Skeletal muscle satellite cell (primary cell): ENCODE measurements around the gene LCE1E.

ENCODE experiments used
- H3K27me3 ChIP-seq: 2 replicates; pipeline ENCODE4 v1.7.0; 2013; ENCODE audit warnings: low read length; ENCODE audit not compliant: control insufficient read depth, insufficient read depth
- H3K36me3 ChIP-seq: 2 replicates; pipeline ENCODE4 v1.7.0; 2013; ENCODE audit warnings: mild to moderate bottlenecking, control low read depth, low read length; ENCODE audit not compliant: insufficient read depth
- H3K4me1 ChIP-seq: 2 replicates; pipeline ENCODE4 v1.7.0; 2013; ENCODE audit warnings: low read length; ENCODE audit not compliant: control insufficient read depth, insufficient read depth
- H3K4me2 ChIP-seq: 2 replicates; pipeline ENCODE4 v1.7.0; 2013; ENCODE audit warnings: mild to moderate bottlenecking, low read length
- H3K4me3 ChIP-seq: 2 replicates; pipeline ENCODE4 v1.7.0; 2013; ENCODE audit warnings: low read length
- H3K9ac ChIP-seq: 2 replicates; pipeline ENCODE4 v1.7.0; 2013; ENCODE audit warnings: mild to moderate bottlenecking, low read depth, low read length, moderate library complexity
- H3K9me3 ChIP-seq: replicated peaks from 2 replicates; pipeline ENCODE4 v1.7.0; 2013; ENCODE audit warnings: mild to moderate bottlenecking, control low read depth, low read length

Gene LCE1E

DNA sequence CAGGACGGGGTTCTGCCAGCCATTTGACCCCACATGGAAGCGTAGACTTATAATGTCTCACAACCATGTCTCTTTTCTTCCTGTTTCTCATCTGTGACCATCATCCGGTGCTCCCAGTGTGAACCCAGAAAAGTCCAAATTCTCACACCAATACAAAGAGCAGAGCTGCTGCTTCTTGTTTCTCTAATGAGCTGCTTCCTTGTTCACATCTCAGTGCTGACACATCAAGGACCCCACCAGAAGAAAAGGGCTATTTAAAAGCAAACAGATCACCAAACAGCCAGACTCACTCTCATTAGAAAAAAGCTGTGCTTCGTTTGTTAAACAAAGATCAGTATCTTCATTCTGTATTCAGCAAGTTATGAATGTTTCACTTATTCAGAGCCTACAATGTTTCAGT, 9.6 kb downstream of the LCE1E start:
- Histone ChIP-seq H3K27me3 (no peaks in the 10 kb centered on the region), H3K4me2 (no peak overlapping the region), H3K9ac (no peak overlapping the region), H3K4me3 (no peak overlapping the region), H3K4me1 (no peaks in the 10 kb centered on the region), H3K36me3 (no peaks in the 10 kb centered on the region), H3K9me3 (no peaks in the 10 kb centered on the region)

DNA sequence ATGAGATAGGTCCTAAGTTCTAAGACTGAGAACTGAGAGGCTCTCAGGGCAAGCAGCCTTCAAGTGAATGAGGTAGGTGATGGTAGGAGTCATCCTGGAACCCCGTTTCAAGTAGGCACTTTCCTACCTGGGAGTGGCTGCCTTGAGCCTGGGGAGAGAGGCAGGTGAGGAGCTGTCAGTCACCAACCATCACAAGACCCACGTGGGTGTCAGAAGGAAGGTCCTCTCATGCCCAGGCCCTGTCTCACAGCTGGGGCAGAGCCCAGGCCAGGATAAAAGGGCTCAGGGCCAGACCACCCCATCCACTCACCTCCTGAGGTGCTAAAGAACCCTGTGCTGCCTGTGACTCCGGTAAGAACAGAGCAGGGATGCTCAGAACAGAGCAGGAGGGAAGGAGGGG, 10.4 kb downstream of the LCE1E start, which contains the start of gene LCE1D:
TSS of gene LCE1D (plus strand) at position 301 of the 400 bp plus-strand sequence. CDS start 1,074 bp downstream, outside the sequence.
- Histone ChIP-seq H3K27me3 (no peaks in the 10 kb centered on the region), H3K4me1 (no peaks in the 10 kb centered on the region), H3K4me3 (no peak within 1 kb of the TSS), H3K4me2 (no peak within 1 kb of the TSS), H3K9ac (no peak within 1 kb of the TSS), H3K9me3 (no peaks in the 10 kb centered on the region), H3K36me3 (no peaks in the 10 kb centered on the region)

DNA sequence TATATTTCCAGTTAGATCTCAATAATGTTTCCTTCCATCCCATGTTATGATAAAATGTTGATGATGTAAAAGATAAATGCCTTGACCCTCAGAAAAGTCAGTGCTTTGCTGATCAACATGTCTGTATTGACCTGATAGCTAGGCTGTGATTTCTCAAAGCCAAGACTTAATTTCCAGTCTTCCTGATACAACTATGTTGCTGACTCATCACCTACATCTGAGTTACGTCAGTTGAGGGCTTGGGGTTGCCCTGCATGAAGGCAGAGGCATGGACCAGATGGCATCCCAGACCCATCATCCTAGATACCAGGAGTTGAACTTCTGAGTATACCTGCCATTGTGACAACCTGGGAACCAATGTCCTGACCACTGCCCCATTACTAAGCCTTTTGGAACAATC, 15.3 kb downstream of the LCE1E start:
- H3K36me3 ChIP-seq = no peaks in the 10 kb centered on the region
- H3K27me3 ChIP-seq = peaks cover 5% of the 10 kb centered on the region
- no peak overlapping the region for H3K4me3 ChIP-seq
- H3K9me3 ChIP-seq = no peaks in the 10 kb centered on the region
- no peak overlapping the region for H3K4me2 ChIP-seq
- no peak overlapping the region for H3K9ac ChIP-seq
- no peaks in the 10 kb centered on the region for H3K4me1 ChIP-seq

DNA sequence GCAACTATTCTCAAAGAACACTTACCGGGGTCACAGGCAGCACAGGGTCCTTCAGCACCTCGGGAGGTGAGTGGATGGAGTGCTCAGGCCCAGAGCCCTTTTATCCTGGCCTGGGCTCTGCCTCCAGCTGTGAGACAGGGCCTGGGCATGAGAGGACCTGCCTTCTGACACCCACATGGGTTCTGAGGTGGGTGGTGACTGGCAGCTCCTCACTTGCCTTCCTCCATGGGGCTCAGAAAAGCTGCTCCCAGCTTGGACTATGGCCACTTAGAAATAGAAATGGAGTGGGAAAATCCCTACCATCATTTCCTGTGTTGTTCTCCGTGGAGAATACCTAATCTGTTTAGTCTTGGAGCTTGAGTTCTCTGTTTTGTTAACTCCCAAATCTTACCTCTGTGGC, 20.5 kb downstream of the LCE1E start, which contains the start of gene LCE1C:
TSS of gene LCE1C (minus strand) at position 76 of the 400 bp plus-strand sequence. CDS start 1,173 bp downstream, outside the sequence.
- Histone ChIP-seq H3K4me1 (no peaks in the 10 kb centered on the region), H3K4me2 (no peak within 1 kb of the TSS), H3K27me3 (peaks cover 5% of the 10 kb centered on the region), H3K9ac (no peak within 1 kb of the TSS), H3K36me3 (no peaks in the 10 kb centered on the region), H3K9me3 (no peaks in the 10 kb centered on the region), H3K4me3 (no peak within 1 kb of the TSS)

DNA sequence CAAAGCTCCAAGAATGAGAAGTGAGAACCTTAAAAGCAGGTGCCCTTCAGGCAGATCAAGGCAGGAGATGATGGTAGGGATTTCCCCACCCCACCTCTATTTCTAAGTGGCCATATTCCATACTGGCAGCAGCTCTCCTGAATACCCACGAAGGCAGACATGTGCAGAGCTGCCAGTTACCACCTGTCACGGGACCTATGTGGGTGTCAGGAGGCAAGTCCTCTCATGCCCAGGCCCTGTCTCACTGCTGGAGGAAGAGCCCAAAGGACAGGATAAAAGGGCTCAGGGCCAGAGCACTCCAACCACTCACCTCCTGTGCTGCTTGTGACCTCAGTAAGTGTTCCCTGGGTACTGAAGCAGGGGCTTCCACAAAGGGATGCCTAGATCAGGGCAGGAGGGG, 25.0 kb downstream of the LCE1E start:
- no peak overlapping the region for H3K9ac ChIP-seq
- no peaks in the 10 kb centered on the region for H3K4me1 ChIP-seq
- H3K9me3 ChIP-seq = no peaks in the 10 kb centered on the region
- peaks cover 2% of the 10 kb centered on the region for H3K27me3 ChIP-seq
- no peaks in the 10 kb centered on the region for H3K36me3 ChIP-seq
- H3K4me2 ChIP-seq = no peak overlapping the region
- no peak overlapping the region for H3K4me3 ChIP-seq

DNA sequence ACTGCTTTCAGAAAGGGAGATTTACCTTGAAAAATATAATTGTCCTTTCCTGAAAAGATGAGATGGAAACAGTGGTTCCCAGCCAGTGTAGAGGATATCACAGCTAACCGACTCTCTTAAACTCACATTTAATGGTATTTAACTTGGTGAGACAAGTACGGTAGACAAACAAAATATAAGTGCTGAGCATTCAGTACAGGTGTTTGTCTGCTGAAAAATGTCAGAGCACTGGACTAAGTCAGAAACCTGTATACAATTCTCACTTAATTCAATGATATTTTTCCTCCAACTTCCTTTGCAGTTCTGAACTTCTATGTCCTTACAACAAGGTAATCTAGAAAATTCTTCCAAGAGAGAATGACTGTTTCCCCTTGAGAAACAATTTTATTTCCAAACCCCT, 25.6 kb downstream of the LCE1E start, which contains the start of gene LCE1B:
TSS of gene LCE1B (plus strand) at position 301 of the 400 bp plus-strand sequence. CDS start 476 bp downstream, outside the sequence.
- no peaks in the 10 kb centered on the region for H3K9me3 ChIP-seq
- H3K9ac ChIP-seq = no peak within 1 kb of the TSS
- no peaks in the 10 kb centered on the region for H3K36me3 ChIP-seq
- H3K4me1 ChIP-seq = no peaks in the 10 kb centered on the region
- H3K27me3 ChIP-seq = no peaks in the 10 kb centered on the region
- H3K4me2 ChIP-seq = no peak within 1 kb of the TSS
- no peak within 1 kb of the TSS for H3K4me3 ChIP-seq

DNA sequence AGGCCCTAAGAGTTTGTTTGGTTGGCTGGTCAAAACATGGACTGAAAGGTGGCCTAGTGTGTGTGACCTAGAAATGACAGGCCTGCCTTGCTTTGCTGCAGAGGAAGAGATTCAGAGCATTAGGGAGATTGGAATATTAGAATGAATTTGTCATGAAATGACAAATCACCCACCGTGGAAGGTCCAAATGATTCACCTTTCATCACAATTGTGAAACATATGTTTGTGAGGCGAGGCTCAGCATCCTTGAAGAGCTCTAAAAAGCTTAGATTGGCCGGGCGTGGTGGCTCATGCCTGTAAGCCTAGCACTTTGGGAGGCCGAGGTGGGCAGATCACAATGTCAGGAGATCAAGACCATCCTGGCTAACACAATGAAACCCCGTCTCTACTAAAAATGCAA, 31.3 kb downstream of the LCE1E start:
- no peaks in the 10 kb centered on the region for H3K4me1 ChIP-seq
- no peak overlapping the region for H3K9ac ChIP-seq
- H3K4me3 ChIP-seq = no peak overlapping the region
- H3K9me3 ChIP-seq = no peaks in the 10 kb centered on the region
- no peak overlapping the region for H3K4me2 ChIP-seq
- no peaks in the 10 kb centered on the region for H3K27me3 ChIP-seq
- H3K36me3 ChIP-seq = no peaks in the 10 kb centered on the region

DNA sequence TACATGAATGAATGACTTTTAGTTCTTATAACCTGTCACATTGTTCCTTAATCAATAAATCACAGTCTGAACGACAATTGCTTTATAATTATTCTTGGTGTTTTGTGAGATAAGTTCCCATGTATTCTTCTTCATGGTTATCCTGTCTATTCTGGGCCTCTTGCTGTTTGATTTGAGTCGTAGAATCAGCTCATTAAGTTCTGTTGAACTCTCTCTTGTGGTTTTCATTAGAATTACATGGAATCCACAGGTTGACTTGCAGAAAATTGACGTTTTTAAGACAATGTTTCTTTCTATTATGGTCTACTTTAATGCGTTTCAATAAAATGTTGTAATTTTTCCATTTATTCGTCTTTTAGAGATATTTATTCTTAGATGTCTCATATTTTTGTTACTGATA, 37.2 kb downstream of the LCE1E start:
- Histone ChIP-seq H3K9me3 (no peaks in the 10 kb centered on the region), H3K36me3 (no peaks in the 10 kb centered on the region), H3K27me3 (peaks cover 20% of the 10 kb centered on the region), H3K9ac (no peak overlapping the region), H3K4me3 (no peak overlapping the region), H3K4me1 (no peaks in the 10 kb centered on the region), H3K4me2 (no peak overlapping the region)

DNA sequence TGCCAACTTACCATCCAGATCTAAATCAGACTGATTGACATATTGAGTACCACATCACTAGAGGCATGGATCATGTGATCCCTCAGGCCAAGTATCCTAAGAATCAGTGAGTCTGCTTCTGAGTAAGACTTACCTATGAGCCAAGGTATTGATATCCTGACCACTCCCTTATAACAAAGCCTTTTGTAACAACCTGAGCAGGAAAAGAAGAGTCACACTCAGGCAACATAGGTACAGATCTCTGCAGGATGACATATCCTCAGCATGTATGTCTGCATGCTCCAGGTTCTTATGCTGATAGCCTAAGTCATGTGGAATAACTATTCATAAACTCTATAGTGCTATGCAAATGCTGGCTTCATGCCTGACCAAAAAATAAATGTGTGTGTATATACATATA, 38.9 kb downstream of the LCE1E start:
- H3K27me3 ChIP-seq = peaks cover 20% of the 10 kb centered on the region
- no peak overlapping the region for H3K9ac ChIP-seq
- H3K36me3 ChIP-seq = no peaks in the 10 kb centered on the region
- H3K9me3 ChIP-seq = no peaks in the 10 kb centered on the region
- H3K4me3 ChIP-seq = no peak overlapping the region
- no peaks in the 10 kb centered on the region for H3K4me1 ChIP-seq
- H3K4me2 ChIP-seq = no peak overlapping the region

DNA sequence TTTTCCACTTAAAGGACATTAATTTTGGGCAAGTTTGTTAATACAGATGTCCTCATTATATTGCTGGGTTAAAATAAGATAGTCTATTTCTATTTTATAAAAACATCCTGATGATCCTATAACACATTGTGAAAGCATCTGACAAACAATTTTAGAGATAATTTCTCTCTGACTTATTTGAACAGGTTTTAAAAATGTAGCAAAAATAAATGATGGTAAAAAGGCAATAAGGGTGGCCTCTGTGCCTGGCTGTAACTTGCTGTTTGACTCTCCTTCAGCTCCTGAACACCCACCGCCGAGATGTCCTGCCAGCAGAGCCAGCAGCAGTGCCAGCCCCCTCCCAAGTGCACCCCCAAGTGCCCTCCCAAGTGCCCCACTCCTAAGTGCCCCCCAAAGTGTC, 41.1 kb downstream of the LCE1E start, which contains the start of gene LCE1A:
TSS of gene LCE1A (plus strand) at position 301 of the 400 bp plus-strand sequence. CDS start at position 301, 0 bp downstream.
- Histone ChIP-seq H3K9ac (no peak within 1 kb of the TSS), H3K27me3 (peaks cover 20% of the 10 kb centered on the region), H3K4me1 (no peaks in the 10 kb centered on the region), H3K4me2 (no peak within 1 kb of the TSS), H3K9me3 (no peaks in the 10 kb centered on the region), H3K4me3 (no peak within 1 kb of the TSS), H3K36me3 (no peaks in the 10 kb centered on the region)

DNA sequence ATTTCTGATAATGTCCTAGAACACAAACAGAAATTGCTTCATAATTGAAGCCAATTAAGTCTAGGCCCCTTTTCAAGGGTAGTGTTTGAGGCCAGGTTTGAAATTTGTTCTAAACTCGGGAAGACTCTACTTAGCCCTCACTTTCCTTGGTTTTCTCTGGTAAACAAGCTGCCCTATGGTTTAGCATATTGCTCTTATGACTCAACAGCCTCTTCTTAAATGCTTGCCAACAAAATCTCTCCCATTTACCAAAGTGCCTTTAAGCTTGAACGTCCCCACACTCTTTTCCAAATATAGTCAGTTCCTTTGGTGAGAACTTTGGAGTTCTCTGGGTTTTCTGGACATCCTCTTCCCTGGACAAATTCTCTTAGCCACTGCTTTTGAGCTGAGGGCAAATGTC, 50.8 kb downstream of the LCE1E start:
- Histone ChIP-seq H3K4me3 (no peak overlapping the region), H3K4me1 (no peaks in the 10 kb centered on the region)

More for the DNA sequence above, 50.8 kb downstream of the LCE1E start:
- Histone ChIP-seq H3K4me2 (no peak overlapping the region), H3K36me3 (no peaks in the 10 kb centered on the region), H3K27me3 (no peaks in the 10 kb centered on the region), H3K9me3 (no peaks in the 10 kb centered on the region), H3K9ac (no peak overlapping the region)
